Measurements from ENCODE around the gene ZBTB46.

DNA sequence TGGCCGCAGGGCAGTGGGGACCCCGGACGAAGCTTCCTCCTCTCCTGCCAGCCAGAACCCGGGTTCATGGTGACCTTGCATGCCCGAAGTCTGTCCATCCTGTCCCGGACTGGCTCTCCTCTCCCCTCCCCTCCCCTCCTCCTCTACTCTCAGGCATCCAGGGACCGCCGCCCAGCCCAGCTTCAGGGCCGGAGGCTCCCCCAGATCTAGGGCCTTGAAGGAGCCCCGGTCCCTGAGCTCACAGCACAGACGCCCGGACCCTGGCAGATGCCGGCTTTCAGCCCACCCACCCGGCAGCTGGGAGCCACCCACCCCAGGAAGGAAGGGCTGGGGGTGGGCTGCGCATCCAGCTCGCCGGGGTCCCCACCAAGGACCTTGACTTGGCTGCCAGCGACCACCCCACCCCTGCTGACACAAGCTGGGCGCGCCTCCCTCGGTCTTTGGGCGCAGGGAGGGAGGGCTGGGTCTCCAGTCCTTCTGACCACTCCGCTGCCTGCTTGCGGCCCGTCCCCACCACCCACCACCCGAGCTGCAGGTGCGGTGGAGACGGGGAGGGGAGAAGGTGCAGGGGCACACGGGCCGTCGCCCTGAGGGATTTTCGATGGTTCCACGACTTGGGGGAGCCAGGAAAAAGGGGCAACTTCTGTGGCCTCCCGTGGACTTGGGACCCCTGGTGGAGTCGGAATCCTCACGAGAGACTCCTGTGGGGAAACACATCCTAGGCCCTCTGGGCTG, 24.5 kb upstream of the ZBTB46 start:
- TF ChIP-seq CTCF (IDR thresholded peaks at IDR 0.05) (no peak), POLR2A (IDR thresholded peaks at IDR 0.05) (no peak)

All from sigmoid colon (tissue), 3 donors.